ENCODE data around the gene PIP5K1B.

PIP5K1B gene

DNA sequence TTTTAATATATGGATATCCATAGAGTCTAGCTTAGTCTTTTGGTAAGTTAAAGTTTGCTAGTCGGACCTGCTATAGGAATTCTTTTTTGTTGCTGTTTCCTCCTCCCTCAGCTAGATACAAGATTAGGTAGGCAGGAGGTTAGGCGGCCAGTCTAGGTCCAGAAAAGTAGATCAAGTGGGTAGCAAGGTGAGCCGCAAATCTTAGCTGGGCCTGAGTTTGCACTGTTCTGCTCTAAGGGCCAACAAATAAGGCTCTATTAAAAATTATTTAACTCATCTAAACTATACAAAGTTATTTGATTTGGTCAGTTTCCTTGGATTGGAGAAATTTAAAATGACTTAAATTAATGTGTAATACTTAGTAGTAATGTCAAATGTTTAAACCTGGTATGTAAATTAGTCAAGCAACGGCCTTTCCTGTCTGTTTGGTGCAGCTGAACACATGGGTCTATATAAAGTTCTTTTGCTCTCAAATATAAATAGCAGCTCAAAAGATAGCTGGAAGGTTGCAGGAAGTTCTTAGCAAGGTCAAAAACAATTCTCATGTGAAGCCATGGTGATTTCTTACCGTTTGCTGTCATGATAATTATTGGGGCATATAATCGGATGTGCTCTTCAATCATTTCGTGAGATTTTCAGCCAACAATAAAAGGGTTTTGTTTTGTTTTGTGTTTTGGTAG is 236.9 kb downstream of the PIP5K1B start:
- 0 out of 2 replicates have a peak, but pooled peaks cover 3% of the 10 kb centered on the region for H3K4me1 ChIP-seq (ENCODE audit: insufficient read depth, low read length)
- H3K9ac ChIP-seq (ENCODE audit: low read depth, low read length): no peak overlapping the region
- no peaks in the 10 kb centered on the region for H3K36me3 ChIP-seq (ENCODE audit: insufficient read depth, low read length)
- no peaks in the 10 kb centered on the region for H3K9me3 ChIP-seq (ENCODE audit: control insufficient read depth, insufficient read depth, low read length)

DNA sequence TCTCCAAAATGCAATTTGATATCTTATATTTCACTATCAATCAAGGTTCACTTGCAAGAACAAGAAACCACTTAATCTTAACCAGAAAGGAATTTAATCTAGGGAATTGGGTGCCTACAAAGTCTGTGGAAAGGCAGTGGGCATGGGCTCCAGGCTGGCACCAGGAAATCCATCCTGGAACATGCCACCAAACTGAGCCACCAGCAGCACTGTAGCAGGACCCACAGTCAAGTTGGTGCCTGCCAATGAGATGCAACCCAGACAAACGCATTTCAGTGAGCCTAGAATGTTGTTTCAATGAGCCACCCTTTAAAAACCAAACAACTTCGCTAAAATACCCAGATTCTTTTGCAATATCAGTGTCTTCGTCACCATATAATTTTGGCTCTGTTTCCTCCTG is 237.8 kb downstream of the PIP5K1B start:
- no peaks in the 10 kb centered on the region for H3K36me3 ChIP-seq (ENCODE audit: insufficient read depth, low read length)
- peaks cover 8% of the 10 kb centered on the region for H3K4me1 ChIP-seq (ENCODE audit: insufficient read depth, low read length)
- H3K9ac ChIP-seq (ENCODE audit: low read depth, low read length): no peak overlapping the region
- no peaks in the 10 kb centered on the region for H3K9me3 ChIP-seq (ENCODE audit: control insufficient read depth, insufficient read depth, low read length)

GRCh38 chr9:68947015-68947414 is 242.0 kb downstream of the PIP5K1B start:
- peaks cover 36% of the 10 kb centered on the region for H3K4me1 ChIP-seq (ENCODE audit: insufficient read depth, low read length)
- H3K9ac ChIP-seq (ENCODE audit: low read depth, low read length): no peak overlapping the region
- no peaks in the 10 kb centered on the region for H3K9me3 ChIP-seq (ENCODE audit: control insufficient read depth, insufficient read depth, low read length)
- no peaks in the 10 kb centered on the region for H3K36me3 ChIP-seq (ENCODE audit: insufficient read depth, low read length)

- Histone ChIP-seq H3K9ac (ENCODE audit: low read depth, low read length) (no peak overlapping the region), H3K4me1 (ENCODE audit: insufficient read depth, low read length) (peaks cover 36% of the 10 kb centered on the region), H3K9me3 (ENCODE audit: control insufficient read depth, insufficient read depth, low read length) (no peaks in the 10 kb centered on the region)
Observed at GRCh38 chr9:68947842-68948569, 243.0 kb downstream of the PIP5K1B start.

GRCh38 chr9:68949271-68950000 is 244.4 kb downstream of the PIP5K1B start:
- Histone ChIP-seq H3K4me1 (ENCODE audit: insufficient read depth, low read length) (peaks cover 36% of the 10 kb centered on the region), H3K36me3 (ENCODE audit: insufficient read depth, low read length) (no peaks in the 10 kb centered on the region), H3K9ac (ENCODE audit: low read depth, low read length) (no peak overlapping the region), H3K9me3 (ENCODE audit: control insufficient read depth, insufficient read depth, low read length) (no peaks in the 10 kb centered on the region)

More at GRCh38 chr9:68947842-68948569, 243.0 kb downstream of the PIP5K1B start:
- H3K36me3 ChIP-seq (ENCODE audit: insufficient read depth, low read length): no peaks in the 10 kb centered on the region

DNA sequence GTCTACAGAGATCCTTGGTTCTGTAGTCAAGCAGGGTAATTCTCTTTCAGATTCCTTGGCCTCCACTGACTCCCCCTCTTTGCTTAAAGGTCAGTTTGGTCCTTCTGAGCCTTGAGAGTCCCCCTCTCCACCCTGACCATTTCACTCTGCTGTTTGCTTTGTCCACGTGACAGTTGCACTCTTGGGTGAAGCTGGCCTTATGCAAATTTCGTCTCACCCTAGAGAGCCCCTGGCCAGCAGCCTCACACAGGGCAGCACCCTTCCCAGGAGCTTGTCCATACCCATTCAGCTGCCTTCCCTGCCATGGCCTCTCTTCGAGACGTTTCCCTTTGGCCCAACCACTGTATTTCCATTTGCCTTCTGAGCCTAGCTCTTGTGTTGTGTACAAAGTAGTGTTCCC is 245.1 kb downstream of the PIP5K1B start:
- peaks cover 36% of the 10 kb centered on the region for H3K4me1 ChIP-seq (ENCODE audit: insufficient read depth, low read length)
- H3K36me3 ChIP-seq (ENCODE audit: insufficient read depth, low read length): no peaks in the 10 kb centered on the region
- H3K9ac ChIP-seq (ENCODE audit: low read depth, low read length): no peak overlapping the region
- H3K9me3 ChIP-seq (ENCODE audit: control insufficient read depth, insufficient read depth, low read length): no peaks in the 10 kb centered on the region

- Histone ChIP-seq H3K9ac (ENCODE audit: low read depth, low read length) (no peak overlapping the region), H3K36me3 (ENCODE audit: insufficient read depth, low read length) (no peaks in the 10 kb centered on the region), H3K9me3 (ENCODE audit: control insufficient read depth, insufficient read depth, low read length) (no peaks in the 10 kb centered on the region), H3K4me1 (ENCODE audit: insufficient read depth, low read length) (peaks cover 36% of the 10 kb centered on the region)
Observed at GRCh38 chr9:68950689-68951088, 245.6 kb downstream of the PIP5K1B start.

GRCh38 chr9:68951879-68952659 is 247.0 kb downstream of the PIP5K1B start:
- peaks cover 33% of the 10 kb centered on the region for H3K4me1 ChIP-seq (ENCODE audit: insufficient read depth, low read length)
- H3K9me3 ChIP-seq (ENCODE audit: control insufficient read depth, insufficient read depth, low read length): no peaks in the 10 kb centered on the region
- H3K9ac ChIP-seq (ENCODE audit: low read depth, low read length): no peak overlapping the region
- H3K36me3 ChIP-seq (ENCODE audit: insufficient read depth, low read length): no peaks in the 10 kb centered on the region

DNA sequence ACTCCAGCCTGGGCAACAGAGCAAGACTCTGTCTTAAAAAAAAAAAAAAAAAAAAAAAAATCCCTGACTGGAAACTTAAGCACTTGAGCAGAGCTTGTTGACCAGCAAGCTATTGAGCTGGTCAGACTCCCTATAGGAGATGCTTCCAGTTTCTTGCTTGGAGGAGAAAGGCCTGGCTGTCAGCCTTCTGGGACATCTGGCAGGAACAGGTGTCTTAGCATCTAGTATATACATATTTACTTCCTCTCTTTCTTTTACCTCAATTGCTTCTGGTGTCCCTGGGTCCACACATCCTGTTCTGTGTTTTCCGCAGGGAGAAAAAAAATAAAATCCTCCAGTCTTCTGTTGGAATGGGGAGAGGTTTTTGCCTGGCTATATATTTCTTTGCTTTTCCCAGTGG is 248.7 kb downstream of the PIP5K1B start:
- H3K36me3 ChIP-seq (ENCODE audit: insufficient read depth, low read length): no peaks in the 10 kb centered on the region
- H3K4me1 ChIP-seq (ENCODE audit: insufficient read depth, low read length): peaks cover 24% of the 10 kb centered on the region
- no peaks in the 10 kb centered on the region for H3K9me3 ChIP-seq (ENCODE audit: control insufficient read depth, insufficient read depth, low read length)
- H3K9ac ChIP-seq (ENCODE audit: low read depth, low read length): no peak overlapping the region

- Histone ChIP-seq H3K36me3 (ENCODE audit: insufficient read depth, low read length) (no peaks in the 10 kb centered on the region), H3K9ac (ENCODE audit: low read depth, low read length) (no peak overlapping the region)
Observed at GRCh38 chr9:68955330-68955729, 250.3 kb downstream of the PIP5K1B start.

GRCh38 chr9:68957479-68957878 is 252.4 kb downstream of the PIP5K1B start:
- H3K9ac ChIP-seq (ENCODE audit: low read depth, low read length): no peak overlapping the region

More at GRCh38 chr9:68955330-68955729, 250.3 kb downstream of the PIP5K1B start:
- Histone ChIP-seq H3K9me3 (ENCODE audit: control insufficient read depth, insufficient read depth, low read length) (no peaks in the 10 kb centered on the region), H3K4me1 (ENCODE audit: insufficient read depth, low read length) (peaks cover 9% of the 10 kb centered on the region)

GRCh38 chr9:68961587-68961986 is 256.5 kb downstream of the PIP5K1B start:
- H3K36me3 ChIP-seq (ENCODE audit: insufficient read depth, low read length): no peaks in the 10 kb centered on the region
- H3K9me3 ChIP-seq (ENCODE audit: control insufficient read depth, insufficient read depth, low read length): no peaks in the 10 kb centered on the region
- H3K9ac ChIP-seq (ENCODE audit: low read depth, low read length): no peak overlapping the region
- H3K4me1 ChIP-seq (ENCODE audit: insufficient read depth, low read length): no peaks in the 10 kb centered on the region

More at GRCh38 chr9:68957479-68957878, 252.4 kb downstream of the PIP5K1B start:
- H3K36me3 ChIP-seq (ENCODE audit: insufficient read depth, low read length): no peaks in the 10 kb centered on the region
- H3K9me3 ChIP-seq (ENCODE audit: control insufficient read depth, insufficient read depth, low read length): no peaks in the 10 kb centered on the region
- no peaks in the 10 kb centered on the region for H3K4me1 ChIP-seq (ENCODE audit: insufficient read depth, low read length)

DNA sequence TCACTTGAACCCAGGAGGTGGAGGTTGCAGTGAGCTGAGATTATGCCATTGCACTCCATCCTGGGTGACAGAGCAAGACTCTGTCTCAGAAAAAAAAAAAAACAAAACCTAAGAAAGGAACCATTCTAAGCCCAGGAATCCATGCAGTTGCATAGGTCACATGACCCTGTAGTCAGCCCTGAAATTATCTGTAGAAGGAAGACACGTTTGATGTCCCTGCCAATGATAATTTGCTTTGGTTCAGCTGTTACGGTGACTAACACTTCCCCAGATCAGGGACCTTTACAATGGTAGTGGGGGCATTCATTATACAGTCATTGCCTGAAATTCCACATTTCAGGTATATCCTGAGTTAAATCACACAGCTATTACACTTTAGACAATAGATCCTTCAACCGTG is 258.4 kb downstream of the PIP5K1B start:
- H3K36me3 ChIP-seq (ENCODE audit: insufficient read depth, low read length): no peaks in the 10 kb centered on the region
- no peak overlapping the region for H3K9ac ChIP-seq (ENCODE audit: low read depth, low read length)
- H3K9me3 ChIP-seq (ENCODE audit: control insufficient read depth, insufficient read depth, low read length): no peaks in the 10 kb centered on the region

GRCh38 chr9:68964102-68964541 is 259.1 kb downstream of the PIP5K1B start:
- Histone ChIP-seq H3K36me3 (ENCODE audit: insufficient read depth, low read length) (no peaks in the 10 kb centered on the region), H3K9ac (ENCODE audit: low read depth, low read length) (no peak overlapping the region), H3K4me1 (ENCODE audit: insufficient read depth, low read length) (no peaks in the 10 kb centered on the region), H3K9me3 (ENCODE audit: control insufficient read depth, insufficient read depth, low read length) (no peaks in the 10 kb centered on the region)

More for the DNA sequence above, 258.4 kb downstream of the PIP5K1B start:
- no peaks in the 10 kb centered on the region for H3K4me1 ChIP-seq (ENCODE audit: insufficient read depth, low read length)

Measured in ES-I3 (cell line).